Smooth muscle cell (in vitro differentiated cells): Measurements from ENCODE around the gene CPAMD8. TPM values are rescaled to one million over a fixed set of nuclear protein-coding genes. Genes with fewer than 3 reads are reported as not detected.

Source experiments
- DNase-seq: peaks from one replicate; lab custom pipeline; 2025; ENCODE audit not compliant: unreplicated experiment; lab: John Stamatoyannopoulos, UW
- H2AFZ ChIP-seq: fragments of 200-600 bp; sonication (generic); 2 replicates; pipeline ENCODE4 v1.6.0; 2016; ENCODE audit warnings: antibody characterized with exemption, low read depth, mild to moderate bottlenecking
- H3F3A ChIP-seq: fragments of 200-600 bp; sonication (generic); 2 replicates; pipeline ENCODE4 v1.6.0; 2017; ENCODE audit warnings: antibody characterized with exemption, low read depth
- H3K27ac ChIP-seq: fragments of 200-600 bp; sonication (generic); 2 replicates; pipeline ENCODE4 v1.5.1; 2016; ENCODE audit warnings: low read depth, mild to moderate bottlenecking
- H3K27me3 ChIP-seq: fragments of 200-600 bp; sonication (generic); 2 replicates; pipeline ENCODE4 v1.6.1; 2016; ENCODE audit warnings: low read depth, mild to moderate bottlenecking
- H3K36me3 ChIP-seq: fragments of 200-600 bp; sonication (generic); 2 replicates; pipeline ENCODE4 v1.5.1; 2016; ENCODE audit warnings: low read depth
- H3K4me1 ChIP-seq: fragments of 200-600 bp; sonication (generic); 2 replicates; pipeline ENCODE4 v1.5.1; 2016; ENCODE audit warnings: low read depth
- H3K4me2 ChIP-seq: fragments of 200-600 bp; sonication (generic); 2 replicates; pipeline ENCODE4 v1.6.0; 2016; ENCODE audit warnings: mild to moderate bottlenecking
- H3K4me3 ChIP-seq: fragments of 200-600 bp; sonication (generic); 2 replicates; pipeline ENCODE4 v1.5.1; 2016; ENCODE audit warnings: mild to moderate bottlenecking
- H3K79me2 ChIP-seq: fragments of 200-600 bp; sonication (generic); 2 replicates; pipeline ENCODE4 v1.6.0; 2016; ENCODE audit warnings: low read depth, mild to moderate bottlenecking
- H3K9ac ChIP-seq: fragments of 200-600 bp; sonication (generic); 2 replicates; pipeline ENCODE4 v1.6.0; 2016; ENCODE audit warnings: low read depth
- H3K9me3 ChIP-seq: fragments of 200-600 bp; sonication (generic); replicated peaks from 2 replicates; pipeline ENCODE4 v1.5.1; 2016; ENCODE audit warnings: low read depth
- H4K20me1 ChIP-seq: fragments of 200-600 bp; sonication (generic); 2 replicates; pipeline ENCODE4 v1.6.0; 2016; ENCODE audit warnings: low read depth
- CTCF ChIP-seq: fragments of 200-600 bp; sonication (generic); IDR thresholded peaks from 2 replicates; pipeline ENCODE4 v1.5.1; 2017; ENCODE audit warnings: borderline replicate concordance, mild to moderate bottlenecking, antibody characterized with exemption; ENCODE audit not compliant: insufficient read depth, poor library complexity, severe bottlenecking
- WGBS: methylation state at CpG from one replicate; pipeline ENCODE4 v1.1.7; 2016; ENCODE audit warnings: low lambda C conversion rate; 5-methylcytosine and 5-hydroxymethylcytosine counted together
- polyA plus RNA-seq: library from polyadenylated mRNA; unstranded; fragments of >200 nt; fragmentation: Nextera tagmentation; extraction: Ambion mirVana; gene quantifications from 2 replicates; pipeline ENCODE4 v1.2.1, GENCODE V29; 2016
- total RNA-seq: library from RNA; depleted of rRNA; stranded (reverse); fragments of >200 nt; gene quantifications from 2 replicates; pipeline ENCODE4 v1.2.3, GENCODE V29; 2014

Gene CPAMD8
- total and polyA plus RNA-seq, 2 experiments from 2014 or later: 0.81 to 9.4 TPM

- WGBS: 93% methylated on average over 4 of the region's 4 CpGs
- no peak overlapping the region for H2AFZ ChIP-seq
- H3K27ac ChIP-seq: no peak overlapping the region
- H3K4me2 ChIP-seq: no peak overlapping the region
- H4K20me1 ChIP-seq: no peaks in the 10 kb centered on the region
- H3K79me2 ChIP-seq: no peaks in the 10 kb centered on the region
- no peaks in the 10 kb centered on the region for H3F3A ChIP-seq
- H3K27me3 ChIP-seq: no peaks in the 10 kb centered on the region
- no peak for DNase-seq
- no peak overlapping the region for H3K9ac ChIP-seq
- H3K4me1 ChIP-seq: peaks cover 3% of the 10 kb centered on the region
- no peaks in the 10 kb centered on the region for H3K9me3 ChIP-seq
- H3K4me3 ChIP-seq: no peak overlapping the region
- no peaks in the 10 kb centered on the region for H3K36me3 ChIP-seq
- no peak for TF ChIP-seq CTCF
These were observed 68.8 kb downstream of the CPAMD8 start for GRCh38 chr19:16957855-16958254.

- no peaks in the 10 kb centered on the region for H3F3A ChIP-seq
- H2AFZ ChIP-seq: no peak overlapping the region
- H3K9ac ChIP-seq: no peak overlapping the region
- DNase-seq: no peak
- WGBS: 71% methylated on average over 9 of the region's 9 CpGs
- no peak overlapping the region for H3K27ac ChIP-seq
- H3K9me3 ChIP-seq: no peaks in the 10 kb centered on the region
- no peak overlapping the region for H3K4me3 ChIP-seq
- no peaks in the 10 kb centered on the region for H3K27me3 ChIP-seq
- H4K20me1 ChIP-seq: no peaks in the 10 kb centered on the region
- H3K36me3 ChIP-seq: no peaks in the 10 kb centered on the region
- TF ChIP-seq CTCF: no peak
- no peak overlapping the region for H3K4me2 ChIP-seq
- H3K4me1 ChIP-seq: peaks cover 3% of the 10 kb centered on the region
- H3K79me2 ChIP-seq: no peaks in the 10 kb centered on the region
These were observed 69.4 kb downstream of the CPAMD8 start for GRCh38 chr19:16957151-16957701.

GRCh38 chr19:16955161-16955560 is 71.4 kb downstream of the CPAMD8 start:
- 87% methylated on average over 4 of the region's 4 CpGs for WGBS
- Histone ChIP-seq H3K79me2 (no peaks in the 10 kb centered on the region), H3K4me3 (no peak overlapping the region), H4K20me1 (no peaks in the 10 kb centered on the region), H3K9me3 (no peaks in the 10 kb centered on the region), H3K4me2 (no peak overlapping the region), H3K36me3 (no peaks in the 10 kb centered on the region), H3K27me3 (no peaks in the 10 kb centered on the region), H3K27ac (no peak overlapping the region), H3F3A (no peaks in the 10 kb centered on the region), H3K9ac (no peak overlapping the region), H3K4me1 (no peaks in the 10 kb centered on the region), H2AFZ (no peak overlapping the region)
- DNase-seq: no peak
- TF ChIP-seq CTCF: no peak

GRCh38 chr19:16952046-16952445 is 74.6 kb downstream of the CPAMD8 start:
- Histone ChIP-seq H3K79me2 (no peaks in the 10 kb centered on the region), H2AFZ (no peak overlapping the region)
- 98% methylated on average over 9 of the region's 9 CpGs for WGBS

More at GRCh38 chr19:16952046-16952445, 74.6 kb downstream of the CPAMD8 start:
- no peak overlapping the region for H3K4me2 ChIP-seq
- no peak overlapping the region for H3K9ac ChIP-seq
- H3K36me3 ChIP-seq: no peaks in the 10 kb centered on the region
- no peak overlapping the region for H3K27ac ChIP-seq
- no peaks in the 10 kb centered on the region for H4K20me1 ChIP-seq
- H3K9me3 ChIP-seq: no peaks in the 10 kb centered on the region
- no peak overlapping the region for H3K4me3 ChIP-seq
- TF ChIP-seq CTCF: no peak
- no peak for DNase-seq
- H3F3A ChIP-seq: no peaks in the 10 kb centered on the region
- no peaks in the 10 kb centered on the region for H3K4me1 ChIP-seq
- H3K27me3 ChIP-seq: no peaks in the 10 kb centered on the region
